Measurements from ENCODE around the gene GALM.

GRCh38 chr2:38731684-38732221, 65.8 kb downstream of the GALM start:
- TF ChIP-seq EZH2 (IDR thresholded peaks at IDR 0.05; ENCODE audit: borderline replicate concordance) (no peak), CTCF (IDR thresholded peaks at IDR 0.05; ENCODE audit: poor library complexity) (no peak)

Measured in hepatocyte (in vitro differentiated cells).